GM12865 (cell line): ENCODE data around the gene EXOC8.

Experiments used
- DNase-seq: peaks from one replicate; pipeline ENCODE4 v3.0.0; 2010; ENCODE audit warnings: low read depth
- H3K4me3 ChIP-seq: 2 replicates; pipeline ENCODE4 v1.5.1; 2011; ENCODE audit warnings: mild to moderate bottlenecking, low read depth, low read length, control low read depth
- TF ChIP-seq, protein P1 (sequence below): IDR thresholded peaks from 2 replicates; pipeline ENCODE4 v1.5.1; 2011; ENCODE audit warnings: low read length, control low read depth, low read depth, inconsistent platforms; ENCODE audit not compliant: insufficient read depth; ENCODE audit errors: missing control alignments

The EXOC8 gene

DNA sequence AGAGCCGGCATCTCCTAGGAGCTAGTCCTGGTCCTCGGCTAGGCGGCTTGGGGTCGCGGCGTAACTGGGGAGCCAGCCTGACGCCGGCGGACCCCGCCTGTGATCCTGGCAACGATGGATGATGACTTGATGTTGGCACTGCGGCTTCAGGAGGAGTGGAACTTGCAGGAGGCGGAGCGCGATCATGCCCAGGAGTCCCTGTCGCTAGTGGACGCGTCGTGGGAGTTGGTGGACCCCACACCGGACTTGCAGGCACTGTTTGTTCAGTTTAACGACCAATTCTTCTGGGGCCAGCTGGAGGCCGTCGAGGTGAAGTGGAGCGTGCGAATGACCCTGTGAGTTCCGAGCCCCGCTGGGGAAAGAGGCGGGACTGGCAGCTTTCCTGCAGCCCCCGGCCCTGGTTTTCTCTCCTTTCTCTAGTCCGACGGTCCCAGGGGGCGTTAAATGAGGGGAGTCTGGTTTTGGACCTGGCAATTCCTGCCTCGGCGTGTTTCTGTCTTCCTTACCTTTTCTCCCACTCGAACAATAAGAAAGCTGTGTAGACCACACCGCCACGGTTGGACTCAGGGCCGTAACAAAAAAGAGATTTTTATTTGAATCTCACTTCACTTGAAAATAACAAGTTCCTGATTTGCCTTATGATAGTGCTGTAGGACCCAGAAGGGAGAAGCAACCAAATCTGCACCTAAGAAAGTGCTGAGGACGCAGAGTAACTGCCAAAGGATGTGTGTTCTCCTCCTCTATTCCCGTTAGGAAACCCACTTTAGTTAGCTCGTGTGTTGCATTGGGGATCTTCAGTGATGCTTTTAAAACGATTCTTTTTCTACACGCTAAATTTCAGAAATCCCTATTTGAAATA lies 847 bp upstream of the EXOC8 start, which contains the start of gene SPRTN:
Gene SPRTN, plus strand, starts transcription at position 24 of the 859 bp plus-strand sequence. Its CDS starts 91 bp downstream, at position 115.
- TF ChIP-seq, protein P1, sequence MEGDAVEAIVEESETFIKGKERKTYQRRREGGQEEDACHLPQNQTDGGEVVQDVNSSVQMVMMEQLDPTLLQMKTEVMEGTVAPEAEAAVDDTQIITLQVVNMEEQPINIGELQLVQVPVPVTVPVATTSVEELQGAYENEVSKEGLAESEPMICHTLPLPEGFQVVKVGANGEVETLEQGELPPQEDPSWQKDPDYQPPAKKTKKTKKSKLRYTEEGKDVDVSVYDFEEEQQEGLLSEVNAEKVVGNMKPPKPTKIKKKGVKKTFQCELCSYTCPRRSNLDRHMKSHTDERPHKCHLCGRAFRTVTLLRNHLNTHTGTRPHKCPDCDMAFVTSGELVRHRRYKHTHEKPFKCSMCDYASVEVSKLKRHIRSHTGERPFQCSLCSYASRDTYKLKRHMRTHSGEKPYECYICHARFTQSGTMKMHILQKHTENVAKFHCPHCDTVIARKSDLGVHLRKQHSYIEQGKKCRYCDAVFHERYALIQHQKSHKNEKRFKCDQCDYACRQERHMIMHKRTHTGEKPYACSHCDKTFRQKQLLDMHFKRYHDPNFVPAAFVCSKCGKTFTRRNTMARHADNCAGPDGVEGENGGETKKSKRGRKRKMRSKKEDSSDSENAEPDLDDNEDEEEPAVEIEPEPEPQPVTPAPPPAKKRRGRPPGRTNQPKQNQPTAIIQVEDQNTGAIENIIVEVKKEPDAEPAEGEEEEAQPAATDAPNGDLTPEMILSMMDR = no peak
- H3K4me3 ChIP-seq = peak within 1 kb of the TSS; percentile 64
- peak; percentile 3 for DNase-seq

DNA sequence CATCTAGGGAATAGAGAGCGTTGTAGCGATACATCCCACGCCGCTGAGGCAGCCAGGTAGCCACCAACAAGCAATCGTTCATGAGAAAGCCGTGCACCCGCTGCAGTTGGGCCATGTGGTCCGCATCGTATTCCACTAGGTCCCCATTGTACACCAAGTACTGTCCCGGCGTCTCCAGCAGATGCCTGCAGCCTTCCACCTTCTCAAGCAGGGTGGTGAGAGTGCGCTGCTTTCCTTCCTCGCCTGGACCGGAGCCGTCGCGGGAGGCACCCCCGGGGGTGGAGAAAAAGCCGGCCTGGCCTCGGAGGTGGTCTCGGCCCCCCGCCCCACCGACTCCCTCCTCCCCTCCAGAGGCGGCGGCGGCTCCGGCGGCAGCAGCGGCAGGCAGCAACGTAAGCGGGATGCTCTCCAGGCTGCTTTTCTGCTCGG lies 595 bp downstream of the EXOC8 start:
- H3K4me3 ChIP-seq = peak overlapping the region; percentile 64
- DNase-seq = no peak
- TF ChIP-seq, protein P1 = no peak

- DNase-seq = peak; percentile 3
- H3K4me3 ChIP-seq = peak overlapping the region; percentile 64
- TF ChIP-seq, protein P1 = no peak
These were observed 1.7 kb downstream of the EXOC8 start for GRCh38 chr1:231335663-231336602.

GRCh38 chr1:231334952-231335351 lies 2.7 kb downstream of the EXOC8 start:
- H3K4me3 ChIP-seq = peak overlapping the region; percentile 64
- DNase-seq = no peak
- TF ChIP-seq, protein P1 = no peak

DNA sequence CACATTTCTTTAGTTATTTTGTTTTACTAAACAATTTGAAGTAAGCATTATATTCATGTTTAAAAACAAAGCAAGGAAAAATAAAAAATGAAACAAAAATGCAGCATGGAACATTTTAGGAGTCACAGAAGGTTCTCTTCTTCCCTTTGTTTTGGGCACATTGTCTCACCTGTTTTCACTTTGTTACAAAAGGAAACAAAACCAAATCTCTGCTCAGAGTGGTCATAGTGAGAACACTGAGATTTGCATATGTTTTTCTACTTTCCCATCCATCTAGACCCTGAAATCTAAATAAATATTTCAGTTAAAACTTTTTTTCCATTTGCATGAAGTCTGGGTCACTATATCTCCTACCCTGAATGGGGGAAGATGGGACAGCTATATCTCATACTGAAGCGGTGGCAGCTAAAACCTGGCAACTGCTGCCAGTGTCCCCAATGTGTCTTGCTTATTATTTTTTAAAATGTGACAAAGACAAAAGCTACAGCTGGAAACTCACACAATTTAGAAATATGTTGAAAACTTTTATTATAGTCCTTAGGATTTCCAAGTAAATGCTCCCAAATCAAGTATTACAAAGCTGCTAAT lies 3.5 kb downstream of the EXOC8 start:
- peak; percentile 53 for DNase-seq
- peak overlapping the region; percentile 64 for H3K4me3 ChIP-seq
- TF ChIP-seq, protein P1 = no peak

DNA sequence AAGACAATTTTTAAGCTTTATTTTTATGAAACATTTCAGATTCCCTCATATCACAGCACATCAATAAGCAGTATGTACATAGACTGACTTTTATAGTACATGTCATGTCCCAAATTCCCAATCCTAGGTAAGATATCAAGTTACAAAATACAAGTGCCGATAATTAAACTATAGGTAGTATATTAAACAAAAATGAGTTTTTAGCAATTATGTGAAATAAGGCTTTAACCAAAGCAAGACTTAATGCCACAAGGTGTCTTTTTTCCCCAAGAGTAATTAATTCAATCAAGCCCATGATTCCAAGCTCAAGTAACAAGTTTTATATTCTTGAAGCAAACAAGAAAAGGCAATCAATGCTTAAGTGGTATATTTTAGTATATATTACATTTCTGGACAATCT lies 4.9 kb downstream of the EXOC8 start:
- H3K4me3 ChIP-seq = no peak overlapping the region
- TF ChIP-seq, protein P1 = no peak
- no peak for DNase-seq
